ENCODE results near the gene ZC3H12D. TPM values are rescaled to one million over a fixed set of nuclear protein-coding genes. Genes with fewer than 3 reads are reported as not detected.

ZC3H12D gene
- total and polyA plus RNA-seq, 2 of the 13 experiments (the other 11 are each of a cell fraction or from before 2014, with no cell fraction given): 1.2 to 2.7 TPM

- TF ChIP-seq AHDC1 (CRISPR knock-in tag; IDR thresholded peaks at IDR 0.05; ENCODE audit: borderline replicate concordance) (peak; percentile 7; the same call in 1 of the 2 replicates), PHB2 (IDR thresholded peaks at IDR 0.05; ENCODE audit: partially characterized antibody) (no peak), TEAD3 (CRISPR knock-in tag; optimal IDR thresholded peaks at IDR 0.05; ENCODE audit: borderline replicate concordance) (peak; percentile 78), ZNF790 (CRISPR knock-in tag; IDR thresholded peaks at IDR 0.05; ENCODE audit: borderline replicate concordance) (no peak), PRDM4 (CRISPR knock-in tag; IDR thresholded peaks at IDR 0.05; ENCODE audit: borderline replicate concordance) (peak; percentile 61; the same call in 1 of the 2 replicates), E2F2 (CRISPR knock-in tag; IDR thresholded peaks at IDR 0.05; ENCODE audit: borderline replicate concordance) (0 out of 2 replicates have a peak, but pooled peaks have one; percentile 69), ZBTB40 (IDR thresholded peaks at IDR 0.05) (no peak), ZBTB40 (CRISPR knock-in tag; IDR thresholded peaks at IDR 0.05) (peak; percentile 16; the same call in 1 of the 2 replicates)
Observed at GRCh38 chr6:149484733-149485700, at the start of gene ZC3H12D (continued).

Data from HepG2 (cell line).